Measurements from ENCODE around the gene MRFAP1. TPM values are rescaled to one million over a fixed set of nuclear protein-coding genes. Genes with fewer than 3 reads are reported as not detected.

The MRFAP1 gene
- total RNA-seq, 1 donor from 2014 or later, result 255 TPM

GRCh38 chr4:6632125-6632524 is 8.4 kb upstream of the MRFAP1 start:
- Histone ChIP-seq H3K27me3 (ENCODE audit: control insufficient read depth, insufficient read depth, low read length) (no peaks in the 10 kb centered on the region), H3K36me3 (ENCODE audit: control insufficient read depth, insufficient read depth, low read length) (no peaks in the 10 kb centered on the region), H3K4me3 (ENCODE audit: low read depth, low read length) (no peak overlapping the region)
- no peak for DNase-seq (ENCODE audit: low read depth)
- TF ChIP-seq CTCF (IDR thresholded peaks at IDR 0.05; ENCODE audit: insufficient read depth, low read length, poor library complexity, severe bottlenecking), result no peak

- Histone ChIP-seq H3K4me3 (ENCODE audit: low read depth, low read length) (no peak overlapping the region), H3K27me3 (ENCODE audit: control insufficient read depth, insufficient read depth, low read length) (no peaks in the 10 kb centered on the region), H3K36me3 (ENCODE audit: control insufficient read depth, insufficient read depth, low read length) (no peaks in the 10 kb centered on the region)
- DNase-seq (ENCODE audit: low read depth), result no peak
- no peak for TF ChIP-seq CTCF (IDR thresholded peaks at IDR 0.05; ENCODE audit: insufficient read depth, low read length, poor library complexity, severe bottlenecking)
Measured at GRCh38 chr4:6633091-6633906, 7.2 kb upstream of the MRFAP1 start.

GRCh38 chr4:6634746-6635145 is 5.7 kb upstream of the MRFAP1 start:
- TF ChIP-seq CTCF (IDR thresholded peaks at IDR 0.05; ENCODE audit: insufficient read depth, low read length, poor library complexity, severe bottlenecking), result no peak
- H3K27me3 ChIP-seq (ENCODE audit: control insufficient read depth, insufficient read depth, low read length), result no peaks in the 10 kb centered on the region
- no peak overlapping the region for H3K4me3 ChIP-seq (ENCODE audit: low read depth, low read length)
- H3K36me3 ChIP-seq (ENCODE audit: control insufficient read depth, insufficient read depth, low read length), result no peaks in the 10 kb centered on the region
- DNase-seq (ENCODE audit: low read depth), result no peak

- no peaks in the 10 kb centered on the region for H3K27me3 ChIP-seq (ENCODE audit: control insufficient read depth, insufficient read depth, low read length)
- H3K4me3 ChIP-seq (ENCODE audit: low read depth, low read length), result no peak overlapping the region
- peaks cover 2% of the 10 kb centered on the region for H3K36me3 ChIP-seq (ENCODE audit: control insufficient read depth, insufficient read depth, low read length)
- DNase-seq (ENCODE audit: low read depth), result no peak
- TF ChIP-seq CTCF (IDR thresholded peaks at IDR 0.05; ENCODE audit: insufficient read depth, low read length, poor library complexity, severe bottlenecking), result no peak
Measured at GRCh38 chr4:6639137-6639680, 1.3 kb upstream of the MRFAP1 start.

GRCh38 chr4:6641164-6641970 is 882 bp downstream of the MRFAP1 start:
- Histone ChIP-seq H3K27me3 (ENCODE audit: control insufficient read depth, insufficient read depth, low read length) (no peaks in the 10 kb centered on the region), H3K36me3 (ENCODE audit: control insufficient read depth, insufficient read depth, low read length) (peaks cover 2% of the 10 kb centered on the region), H3K4me3 (ENCODE audit: low read depth, low read length) (peak overlapping the region; percentile 71)
- TF ChIP-seq CTCF (IDR thresholded peaks at IDR 0.05; ENCODE audit: insufficient read depth, low read length, poor library complexity, severe bottlenecking), result no peak
- no peak for DNase-seq (ENCODE audit: low read depth)
